Neural progenitor cell (in vitro differentiated cells): Measurements from ENCODE around the gene METTL1. TPM values are rescaled to one million over a fixed set of nuclear protein-coding genes. Genes with fewer than 3 reads are reported as not detected.

ENCODE experiments used
- DNase-seq: peaks from one replicate; pipeline ENCODE4 v3.0.0-alpha.2; 2016; ENCODE audit warnings: low spot score
- H2AFZ ChIP-seq: fragments of 200-600 bp; sonication (generic); replicated peaks from 2 replicates; pipeline ENCODE4 v1.6.1; 2016; ENCODE audit warnings: antibody characterized with exemption
- H3F3A ChIP-seq: fragments of 200-600 bp; sonication (generic); 2 replicates; pipeline ENCODE4 v1.6.1; 2016; ENCODE audit warnings: antibody characterized with exemption, low read depth
- H3K27ac ChIP-seq: fragments of 200-600 bp; sonication (generic); 2 replicates; pipeline ENCODE4 v1.5.1; 2016; ENCODE audit warnings: mild to moderate bottlenecking
- H3K27me3 ChIP-seq: fragments of 200-600 bp; sonication (generic); 2 replicates; pipeline ENCODE4 v1.6.1; 2016; ENCODE audit warnings: mild to moderate bottlenecking, moderate library complexity
- H3K36me3 ChIP-seq: fragments of 200-600 bp; sonication (generic); 2 replicates; pipeline ENCODE4 v1.5.1; 2016
- H3K4me1 ChIP-seq: fragments of 200-600 bp; sonication (generic); 2 replicates; pipeline ENCODE4 v1.6.1; 2016; ENCODE audit warnings: mixed run types
- H3K4me2 ChIP-seq: fragments of 200-600 bp; sonication (generic); 2 replicates; pipeline ENCODE4 v1.6.1; 2016
- H3K4me3 ChIP-seq: fragments of 200-600 bp; sonication (generic); 2 replicates; pipeline ENCODE4 v1.5.1; 2016
- H3K79me2 ChIP-seq: fragments of 200-600 bp; sonication (generic); 2 replicates; pipeline ENCODE4 v1.6.1; 2016; ENCODE audit warnings: low read depth
- H3K9ac ChIP-seq: fragments of 200-600 bp; sonication (generic); 2 replicates; pipeline ENCODE4 v1.6.1; 2016
- H3K9me3 ChIP-seq: fragments of 200-600 bp; sonication (generic); 2 replicates; pipeline ENCODE4 v1.5.1; 2016; ENCODE audit warnings: low read depth
- H4K20me1 ChIP-seq: fragments of 200-600 bp; sonication (generic); 2 replicates; pipeline ENCODE4 v1.6.1; 2016; ENCODE audit warnings: low read depth
- H3K27ac Mint-ChIP-seq: 3 replicates; pipeline ENCODE4 v1.8.0; 2021; ENCODE audit warnings: mixed read lengths
- H3K27me3 Mint-ChIP-seq: 2 replicates; pipeline ENCODE4 v1.8.0; 2022; ENCODE audit warnings: low read depth, mild to moderate bottlenecking, inconsistent platforms, moderate library complexity, mixed read lengths; ENCODE audit not compliant: insufficient read depth
- H3K36me3 Mint-ChIP-seq: 3 replicates; pipeline ENCODE4 v1.8.0; 2021; ENCODE audit warnings: mixed read lengths
- H3K4me1 Mint-ChIP-seq: 3 replicates; pipeline ENCODE4 v1.8.0; 2021; ENCODE audit warnings: mixed read lengths
- H3K4me3 Mint-ChIP-seq: 3 replicates; pipeline ENCODE4 v1.8.0; 2021; ENCODE audit warnings: mild to moderate bottlenecking, moderate library complexity, mixed read lengths
- H3K9me3 Mint-ChIP-seq: 3 replicates; pipeline ENCODE4 v1.8.0; 2020; ENCODE audit warnings: mixed read lengths
- CTCF ChIP-seq: fragments of 200-600 bp; sonication (generic); IDR thresholded peaks from 2 replicates; pipeline ENCODE4 v1.5.1; 2017; ENCODE audit warnings: antibody characterized with exemption, mild to moderate bottlenecking
- EZH2 ChIP-seq: fragments of 200-600 bp; sonication (generic); IDR thresholded peaks from 2 replicates; pipeline ENCODE4 v1.6.1; 2017; ENCODE audit warnings: antibody characterized with exemption, mild to moderate bottlenecking, moderate library complexity
- EZH2phosphoT487 ChIP-seq: fragments of 200-600 bp; sonication (generic); IDR thresholded peaks from 2 replicates; pipeline ENCODE4 v1.6.1; 2017; ENCODE audit warnings: antibody characterized with exemption
- total RNA-seq: library from RNA; depleted of rRNA; stranded (reverse); fragments of >200 nt; gene quantifications from 2 replicates; pipeline ENCODE4 v1.2.3, GENCODE V29; 2015; ENCODE audit warnings: low replicate concordance

The METTL1 gene
- total RNA-seq, 1 donor from 2014 or later: 5.6 TPM

- no peak for DNase-seq
- H3K27me3 Mint-ChIP-seq: peaks cover 50% of the 10 kb centered on the region
- Histone ChIP-seq H3K4me3 (no peak overlapping the region), H3K9me3 (no peaks in the 10 kb centered on the region), H3F3A (peaks cover 12% of the 10 kb centered on the region), H4K20me1 (peaks cover 48% of the 10 kb centered on the region), H3K79me2 (no peaks in the 10 kb centered on the region), H3K4me1 (peaks cover 13% of the 10 kb centered on the region), H3K9ac (no peak overlapping the region), H3K4me2 (no peak overlapping the region), H3K27me3 (peaks cover 100% of the 10 kb centered on the region), H3K27ac (no peak overlapping the region), H3K36me3 (no peaks in the 10 kb centered on the region), H2AFZ (no peak overlapping the region)
- H3K9me3 Mint-ChIP-seq: peaks cover 5% of the 10 kb centered on the region
- H3K36me3 Mint-ChIP-seq: peaks cover 6% of the 10 kb centered on the region
- H3K4me1 Mint-ChIP-seq: peaks cover 24% of the 10 kb centered on the region
- TF ChIP-seq EZH2 (no peak), EZH2phosphoT487 (no peak), CTCF (no peak)
- no peak overlapping the region for H3K4me3 Mint-ChIP-seq
- H3K27ac Mint-ChIP-seq: no peak overlapping the region
Measured at GRCh38 chr12:57731411-57732080, 40.4 kb downstream of the METTL1 start.

- DNase-seq: no peak
- no peak overlapping the region for H3K4me2 ChIP-seq
- no peaks in the 10 kb centered on the region for H3K36me3 ChIP-seq
- Mint-ChIP-seq H3K4me1 (peaks cover 19% of the 10 kb centered on the region), H3K9me3 (peaks cover 7% of the 10 kb centered on the region), H3K27me3 (peaks cover 50% of the 10 kb centered on the region), H3K36me3 (peaks cover 6% of the 10 kb centered on the region), H3K27ac (no peak overlapping the region), H3K4me3 (no peak overlapping the region)
- H3K9ac ChIP-seq: no peak overlapping the region
- H3K79me2 ChIP-seq: no peaks in the 10 kb centered on the region
- TF ChIP-seq EZH2 (no peak), EZH2phosphoT487 (no peak), CTCF (no peak)
- peaks cover 2% of the 10 kb centered on the region for H3F3A ChIP-seq
- no peak overlapping the region for H3K27ac ChIP-seq
- no peaks in the 10 kb centered on the region for H3K9me3 ChIP-seq
- no peak overlapping the region for H2AFZ ChIP-seq
- peaks cover 100% of the 10 kb centered on the region for H3K27me3 ChIP-seq
- H4K20me1 ChIP-seq: peaks cover 37% of the 10 kb centered on the region
- H3K4me3 ChIP-seq: no peak overlapping the region
- peaks cover 5% of the 10 kb centered on the region for H3K4me1 ChIP-seq
Measured at GRCh38 chr12:57730336-57731067, 41.4 kb downstream of the METTL1 start.

- H3K27me3 Mint-ChIP-seq: peaks cover 48% of the 10 kb centered on the region
- no peak for DNase-seq
Measured at GRCh38 chr12:57729321-57729844, 42.5 kb downstream of the METTL1 start.

More at GRCh38 chr12:57729321-57729844, 42.5 kb downstream of the METTL1 start:
- peaks cover 3% of the 10 kb centered on the region for H3K4me1 ChIP-seq
- Mint-ChIP-seq H3K9me3 (peaks cover 7% of the 10 kb centered on the region), H3K4me3 (peak overlapping the region; percentile 9), H3K4me1 (peaks cover 11% of the 10 kb centered on the region), H3K36me3 (peaks cover 6% of the 10 kb centered on the region), H3K27ac (no peak overlapping the region)
- no peak overlapping the region for H3K9ac ChIP-seq
- no peak overlapping the region for H3K4me3 ChIP-seq
- H3K27ac ChIP-seq: no peak overlapping the region
- no peaks in the 10 kb centered on the region for H3K36me3 ChIP-seq
- no peaks in the 10 kb centered on the region for H3F3A ChIP-seq
- H3K27me3 ChIP-seq: peaks cover 100% of the 10 kb centered on the region
- H3K4me2 ChIP-seq: no peak overlapping the region
- H3K79me2 ChIP-seq: no peaks in the 10 kb centered on the region
- H4K20me1 ChIP-seq: peaks cover 26% of the 10 kb centered on the region
- no peak overlapping the region for H2AFZ ChIP-seq
- no peak for TF ChIP-seq EZH2
- no peak for TF ChIP-seq EZH2phosphoT487
- no peak for TF ChIP-seq CTCF
- no peaks in the 10 kb centered on the region for H3K9me3 ChIP-seq
